IMR-90 (cell line): ENCODE data around the gene TGFBR2. TPM values are rescaled to one million over a fixed set of nuclear protein-coding genes. Genes with fewer than 3 reads are reported as not detected.

Experiments
- ATAC-seq: fragments of 200-7000 bp; cut with Tn5 transposase; 2 replicates; pipeline ENCODE4 v1.9.1; 2020; ENCODE audit warnings: low read depth, mild to moderate bottlenecking, moderate library complexity
- BruUV-seq: library from RNA; stranded (reverse); fragments of 400-500 nt; replicated peaks from 2 replicates; lab custom pipeline; 2021; lab: Mats Ljungman, UMichigan
- CTCF ChIA-PET: fragments of 300-600 bp; formaldehyde crosslinking; extraction: SDS; loops from one replicate; lab custom pipeline; 2021; ENCODE audit warnings: antibody characterized with exemption; lab: Yijun Ruan, JAX
- POLR2A ChIA-PET: fragments of 300-600 bp; sonication (Branson Sonifier 250); formaldehyde crosslinking; loops from one replicate; lab custom pipeline; 2022; ENCODE audit warnings: antibody characterized with exemption; ENCODE audit not compliant: unreplicated experiment; lab: Charles Lee
- DNase-seq: peaks from one replicate; pipeline ENCODE4 v3.0.0; 2013
- H2AFZ ChIP-seq: replicated peaks from 2 replicates; pipeline ENCODE3; 2013; ENCODE audit warnings: low read length, mild to moderate bottlenecking; ENCODE audit not compliant: poor library complexity
- H2AK5ac ChIP-seq: 2 replicates; pipeline ENCODE4 v1.6.1; 2013; ENCODE audit warnings: low read depth, low read length, inconsistent platforms
- H2AK9ac ChIP-seq: replicated peaks from 2 replicates; pipeline ENCODE3; 2013; ENCODE audit warnings: mild to moderate bottlenecking, low read depth, low read length, moderate library complexity; ENCODE audit not compliant: poor library complexity
- H2BK120ac ChIP-seq: 2 replicates; pipeline ENCODE4 v1.6.1; 2013; ENCODE audit warnings: low read depth, low read length, inconsistent platforms
- H2BK15ac ChIP-seq: 3 replicates; pipeline ENCODE4 v1.6.1; 2013; ENCODE audit warnings: low read depth, low read length, inconsistent platforms
- H2BK20ac ChIP-seq: 2 replicates; pipeline ENCODE4 v1.6.1; 2013; ENCODE audit warnings: low read depth, mild to moderate bottlenecking, inconsistent platforms, low read length, moderate library complexity
- H2BK5ac ChIP-seq: 2 replicates; pipeline ENCODE4 v1.6.1; 2013; ENCODE audit warnings: mild to moderate bottlenecking, low read depth, low read length, inconsistent platforms; ENCODE audit not compliant: poor library complexity, severe bottlenecking
- H3K14ac ChIP-seq: replicated peaks from 2 replicates; pipeline ENCODE4 v1.6.1; 2013; ENCODE audit warnings: low read depth, low read length, inconsistent platforms
- H3K18ac ChIP-seq: 2 replicates; pipeline ENCODE4 v1.6.1; 2013; ENCODE audit warnings: low read depth, low read length, control low read depth
- H3K23ac ChIP-seq: 2 replicates; pipeline ENCODE4 v1.6.1; 2013; ENCODE audit warnings: low read depth, low read length, inconsistent platforms
- H3K27ac ChIP-seq: 2 replicates; pipeline ENCODE4 v1.5.1; 2013; ENCODE audit warnings: mild to moderate bottlenecking, control low read depth, low read length; ENCODE audit not compliant: insufficient read depth
- H3K27me3 ChIP-seq: 2 replicates; pipeline ENCODE4 v1.6.1; 2013; ENCODE audit warnings: low read length; ENCODE audit not compliant: control insufficient read depth, insufficient read depth
- H3K36me3 ChIP-seq: 2 replicates; pipeline ENCODE4 v1.6.1; 2013; ENCODE audit warnings: low read length, mixed read lengths; ENCODE audit not compliant: control insufficient read depth, insufficient read depth
- H3K4ac ChIP-seq: 2 replicates; pipeline ENCODE4 v1.6.1; 2013; ENCODE audit warnings: low read depth, low read length, inconsistent platforms
- H3K4me1 ChIP-seq: 2 replicates; pipeline ENCODE4 v1.6.1; 2013; ENCODE audit warnings: low read length, mixed read lengths; ENCODE audit not compliant: control insufficient read depth, insufficient read depth
- H3K4me2 ChIP-seq: 2 replicates; pipeline ENCODE4 v1.6.1; 2013; ENCODE audit warnings: low read depth, mild to moderate bottlenecking, control low read depth, low read length, moderate library complexity
- H3K4me3 ChIP-seq: 2 replicates; pipeline ENCODE4 v1.5.1; 2013; ENCODE audit warnings: low read depth, mild to moderate bottlenecking, control low read depth, low read length, moderate library complexity; ENCODE audit not compliant: insufficient read depth
- H3K56ac ChIP-seq: 2 replicates; pipeline ENCODE4 v1.6.1; 2013; ENCODE audit warnings: low read length, inconsistent platforms; ENCODE audit not compliant: insufficient read depth; ENCODE audit errors: extremely low read depth
- H3K79me1 ChIP-seq, 2 experiments: 2 replicates each; pipeline ENCODE4 v1.6.1; 2013; ENCODE audit warnings: low read length in 2 of 2, inconsistent platforms in 1 of 2, low read depth in 1 of 2
- H3K9ac ChIP-seq: 2 replicates; pipeline ENCODE4 v1.6.1; 2013; ENCODE audit warnings: low read depth, low read length, control low read depth
- H3K9me1 ChIP-seq: 2 replicates; pipeline ENCODE4 v1.6.1; 2013; ENCODE audit warnings: low read length, inconsistent platforms; ENCODE audit not compliant: insufficient read depth
- H3K9me3 ChIP-seq: 2 replicates; pipeline ENCODE4 v1.6.1; 2013; ENCODE audit warnings: low read length; ENCODE audit not compliant: control insufficient read depth, insufficient read depth
- H4K20me1 ChIP-seq: 2 replicates; pipeline ENCODE4 v1.6.1; 2013; ENCODE audit warnings: low read length, inconsistent platforms; ENCODE audit not compliant: insufficient read depth
- H4K5ac ChIP-seq: 2 replicates; pipeline ENCODE4 v1.6.1; 2013; ENCODE audit warnings: mild to moderate bottlenecking, low read depth, low read length, control low read depth
- H4K8ac ChIP-seq, 2 experiments: 2 replicates each; pipeline ENCODE4 v1.6.1; 2013; ENCODE audit warnings: low read depth in 2 of 2, low read length in 2 of 2, control low read depth in 1 of 2, inconsistent platforms in 1 of 2
- H4K91ac ChIP-seq: 2 replicates; pipeline ENCODE4 v1.6.1; 2013; ENCODE audit warnings: low read depth, low read length, inconsistent platforms; ENCODE audit not compliant: insufficient read depth
- BHLHE40 ChIP-seq: fragments of 150-350 bp; IDR thresholded peaks from 2 replicates; pipeline ENCODE4 v1.6.1; 2016; ENCODE audit warnings: mild to moderate bottlenecking, low read depth, low read length
- CHD1 ChIP-seq: IDR thresholded peaks from 2 replicates; pipeline ENCODE4 v1.6.1; 2012; ENCODE audit warnings: low read depth, low read length, improper control_type of control experiment
- FOS ChIP-seq: fragments of 150-350 bp; IDR thresholded peaks from 2 replicates; pipeline ENCODE4 v1.6.1; 2016; ENCODE audit warnings: low read depth, low read length
- MXI1 ChIP-seq: IDR thresholded peaks from 2 replicates; pipeline ENCODE4 v1.6.1; 2012; ENCODE audit warnings: low read depth, mild to moderate bottlenecking, low read length, moderate library complexity, borderline replicate concordance
- POLR2A ChIP-seq: IDR thresholded peaks from 2 replicates; pipeline ENCODE4 v1.6.1; 2012; ENCODE audit warnings: mild to moderate bottlenecking, low read depth, low read length
- RAD21 ChIP-seq: IDR thresholded peaks from 2 replicates; pipeline ENCODE4 v1.6.1; 2012; ENCODE audit warnings: low read length, improper control_type of control experiment
- RCOR1 ChIP-seq: IDR thresholded peaks from 2 replicates; pipeline ENCODE4 v1.6.1; 2012; ENCODE audit warnings: mild to moderate bottlenecking, low read length, improper control_type of control experiment; ENCODE audit not compliant: insufficient replicate concordance
- SMC3 ChIP-seq: fragments of 150-350 bp; IDR thresholded peaks from 2 replicates; pipeline ENCODE4 v1.6.1; 2016; ENCODE audit warnings: low read depth, mild to moderate bottlenecking, antibody characterized with exemption, low read length, moderate library complexity
- USF2 ChIP-seq: fragments of 150-350 bp; IDR thresholded peaks from 2 replicates; pipeline ENCODE4 v1.6.1; 2017; ENCODE audit warnings: mild to moderate bottlenecking, antibody characterized with exemption, low read length, low read depth
- WGBS, 2 experiments: methylation state at CpG; one replicate each; pipeline versions ENCODE4 v1.1.5 to v1.1.7; 2013; ENCODE audit warnings: missing lambda C conversion rate in 2 of 2; ENCODE audit not compliant: insufficient read length in 1 of 2; ENCODE audit errors: extremely low coverage in 2 of 2; 5-methylcytosine and 5-hydroxymethylcytosine counted together
- dilution Hi-C: fragments of 300-500 bp; cut with HindIII; formaldehyde crosslinking; loops from one replicate; pipeline ENCODE4 v1.14.3; 2018; ENCODE audit warnings: low sequenced_read_pairs; ENCODE audit not compliant: unreplicated experiment
- in situ Hi-C: fragments of 300-500 bp; cut with MboI; formaldehyde crosslinking; loops from 3 replicates; pipeline ENCODE4 v1.14.3; 2019; ENCODE audit warnings: low sequenced_read_pairs, inconsistent platforms, mixed read lengths
- intact Hi-C: fragments of 100-400 bp; cut with micrococcal nuclease; formaldehyde crosslinking; loops from 2 replicates; pipeline ENCODE4 v1.10.0; 2022
- polyA plus RNA-seq, 3 experiments: library from polyadenylated mRNA; depleted of rRNA; stranded (reverse); fragments of >200 nt; gene quantifications; 2 replicates each; pipeline ENCODE4 v1.2.3, GENCODE V29; 2012; ENCODE audit warnings: low replicate concordance in 1 of 3
- total RNA-seq: library from RNA; depleted of rRNA; stranded (reverse); fragments of >200 nt; gene quantifications from 2 replicates; pipeline ENCODE4 v1.2.3, GENCODE V29; 2012

Gene TGFBR2
- total and polyA plus RNA-seq, 2 of the 4 experiments (the other 2 are of a cell fraction), result 63.7 to 87.5 TPM

GRCh38 chr3:30638685-30639412 is 32.4 kb downstream of the TGFBR2 start:
- TF ChIP-seq RCOR1 (no peak), CHD1 (no peak), SMC3 (no peak), RAD21 (no peak), USF2 (no peak), MXI1 (no peak), BHLHE40 (no peak), POLR2A (no peak), FOS (no peak)
- POLR2A ChIA-PET, result no interaction called here
- Histone ChIP-seq H3K36me3 (0 out of 2 replicates have a peak, but pooled peaks cover 1% of the 10 kb centered on the region), H3K18ac (no peak overlapping the region), H3K4ac (no peak overlapping the region), H4K91ac (no peak overlapping the region), H2AFZ (no peak overlapping the region), H3K27ac (no peak overlapping the region), H4K20me1 (peaks cover 8% of the 10 kb centered on the region; the same call in 1 of the 2 replicates), H2BK15ac (no peak overlapping the region), H3K27me3 (no peaks in the 10 kb centered on the region), H3K4me2 (no peak overlapping the region), H3K4me1 (peaks cover 8% of the 10 kb centered on the region), H4K5ac (no peak overlapping the region), H3K23ac (0 out of 2 replicates have a peak overlapping the region, but pooled peaks have one; percentile 17), H3K9me1 (peaks cover 3% of the 10 kb centered on the region), H4K8ac (no peak overlapping the region), H3K79me1 (peaks cover 37 to 80% of the 10 kb centered on the region in 2 experiments), H2AK5ac (no peak overlapping the region), H3K56ac (no peak overlapping the region), H3K9me3 (no peaks in the 10 kb centered on the region), H3K14ac (no peak overlapping the region), H2BK120ac (no peak overlapping the region), H2BK5ac (no peak overlapping the region), H3K4me3 (no peak overlapping the region), H2AK9ac (no peak overlapping the region), H2BK20ac (no peak overlapping the region), H3K9ac (no peak overlapping the region)
- in situ Hi-C loops, result no loop called here
- CTCF ChIA-PET, result no interaction called here
- no CpG with 5 or more reads among the region's 4 CpGs for WGBS, 2 experiments
- dilution Hi-C loops, result no loop called here
- intact Hi-C loops, result no loop called here
- no peak for ATAC-seq
- BruUV-seq, result no TSS peak
- DNase-seq, result no peak
